Adrenal gland (tissue), 12 donors: ENCODE measurements around the gene LAPTM5. TPM values are rescaled to one million over a fixed set of nuclear protein-coding genes. Genes with fewer than 3 reads are reported as not detected.

Experiments used
- DNase-seq, 7 donors: peaks; one replicate each; pipeline ENCODE4 v3.0.0-alpha.2; 2019 to 2020
- H3K27ac ChIP-seq, 5 donors: fragments of 200-600 bp; sonication (generic) in 4 of 5; 1 replicate in 3 of 5; 2 replicates in 2 of 5; pipeline versions ENCODE4 v1.5.1 to v1.8.0; 2016 to 2020; ENCODE audit warnings: mild to moderate bottlenecking in 1 of 5
- H3K27me3 ChIP-seq: fragments of 200-600 bp; 2 replicates; pipeline ENCODE4 v1.8.0; 2021
- H3K36me3 ChIP-seq, 2 donors: fragments of 200-600 bp; replicated peaks in 1 of 2; 1 replicate in 1 of 2; 2 replicates in 1 of 2; pipeline versions ENCODE4 v1.5.1 to v1.8.0; 2018 to 2022
- H3K4me1 ChIP-seq, 2 donors: fragments of 200-600 bp; replicated peaks in 1 of 2; 1 replicate in 1 of 2; 2 replicates in 1 of 2; pipeline versions ENCODE4 v1.5.1 to v1.8.0; 2018 to 2021
- H3K4me3 ChIP-seq, 4 donors: fragments of 200-600 bp; sonication (generic) in 3 of 4; one replicate each; pipeline ENCODE4 v1.5.1; 2016 to 2018
- H3K9me3 ChIP-seq, 3 donors: fragments of 200-600 bp; sonication (generic) in 1 of 3; replicated peaks in 1 of 3; 1 replicate in 2 of 3; 2 replicates in 1 of 3; pipeline versions ENCODE4 v1.5.1 to v1.8.0; 2016 to 2021
- POLR2A ChIP-seq, 2 donors: fragments of 450-650 bp; IDR thresholded peaks; one replicate each; pipeline ENCODE4 v1.6.1; 2017; ENCODE audit warnings: antibody characterized with exemption in 2 of 2, mild to moderate bottlenecking in 2 of 2, moderate library complexity in 1 of 2
- WGBS, 4 donors: extraction: QIAGEN DNeasy Blood & Tissue Kit in 2 of 4; methylation state at CpG; one replicate each; pipeline versions ENCODE4 v1.1.5 to v1.1.7; 2013 to 2017; 5-methylcytosine and 5-hydroxymethylcytosine counted together
- intact Hi-C, 2 donors: fragments of 100-400 bp; cut with DNase I; formaldehyde crosslinking; loops; one replicate each; pipeline versions ENCODE4 v1.14.1 to v1.15.0; 2022 to 2023
- polyA plus RNA-seq, 3 donors: library from polyadenylated mRNA; stranded (reverse); fragments of 200-250 nt in 2 of 3; fragments of 350-450 nt in 1 of 3; fragmentation: Illumina TruSeq in 1 of 3; extraction: RNeasy Lipid Tissue Mini Kit (QIAGEN cat#74804) in 1 of 3; gene quantifications; one replicate each; pipeline ENCODE4 v1.2.3, GENCODE V29; 2013 to 2014
- total RNA-seq, 9 donors: library from RNA; depleted of rRNA in 4 of 9; stranded (reverse); fragments of >200 nt in 4 of 9; fragments of 120-200 nt in 1 of 9; fragmentation: NEBNext Ultra II Directional in 1 of 9; extraction: Animal tissue kit (Norgen Biotek cat#: 25700) in 1 of 9; gene quantifications; one replicate each; pipeline versions ENCODE4 v1.1.0 to v1.2.4, GENCODE V29; 2013 to 2023
- TF ChIP-seq, protein P1 (sequence below), 6 experiments: fragments of 450-650 bp in 4 of 6; fragments of 200-600 bp in 2 of 6; sonication (generic) in 1 of 6; IDR thresholded peaks; 1 replicate in 5 of 6; 2 replicates in 1 of 6; pipeline versions ENCODE4 v1.5.1 to v1.8.0; 2016 to 2021; ENCODE audit warnings: antibody characterized with exemption in 6 of 6, mild to moderate bottlenecking in 2 of 6, moderate library complexity in 1 of 6
- donor health status: healthy with polysubstance abuse.
- donor health status: Bipolar disorder and iron deficiency.
- donor health status: DM: yes; HTN: yes; CAD: no.
- donor health status: DM: no; HTN: no; CAD: no.
- donor health status: DM: no; HTN: no; CAD: no.
- donor health status: DM: yes; HTN: yes; CAD: no.

Gene LAPTM5
- total and polyA plus RNA-seq, 12 donors = 7.8 to 177 (median 109) TPM

DNA sequence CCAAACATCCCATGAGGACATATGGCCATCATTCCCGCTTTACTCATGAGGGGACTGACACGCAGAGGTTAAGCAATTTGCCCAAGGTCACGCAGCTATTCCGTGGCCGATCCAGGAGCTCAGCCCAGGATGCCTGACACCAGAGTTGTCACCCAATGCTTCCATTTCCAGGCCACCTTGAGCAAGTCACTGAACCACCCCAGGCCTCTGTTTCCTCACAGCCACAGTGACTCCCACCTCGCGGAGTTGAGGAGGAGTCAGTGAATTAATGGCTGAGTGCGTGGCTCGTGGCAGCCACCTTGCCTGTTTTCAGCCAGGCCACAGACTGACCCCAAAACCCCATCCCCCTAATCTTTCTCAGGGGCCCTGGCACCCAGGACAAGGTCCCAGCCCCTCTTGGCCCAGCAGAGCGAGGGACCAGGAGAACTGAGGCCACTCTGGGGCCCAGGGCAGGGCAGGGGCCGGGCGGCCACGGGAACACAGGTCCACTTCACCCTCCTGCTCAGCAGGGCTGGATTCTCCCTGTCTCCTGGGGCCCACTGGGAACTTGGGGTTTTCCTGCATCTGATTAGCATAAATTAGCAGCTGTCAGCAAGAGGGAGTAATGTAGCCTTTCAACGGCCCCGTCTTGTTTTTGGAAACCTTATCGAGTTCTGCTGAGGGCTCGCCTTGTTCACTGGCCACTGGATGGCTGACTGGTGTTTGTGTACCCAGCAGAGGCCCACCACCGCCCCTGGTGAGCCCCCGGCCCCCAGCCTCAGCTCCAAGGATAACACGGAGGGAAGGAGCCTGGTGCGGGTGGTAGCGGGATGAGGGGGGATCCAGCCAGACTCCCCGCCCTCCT lies 19.7 kb upstream of the LAPTM5 start:
- H3K36me3 ChIP-seq = no peaks in the 10 kb centered on the region
- H3K4me1 ChIP-seq = no peaks in the 10 kb centered on the region
- no peaks in the 10 kb centered on the region for H3K9me3 ChIP-seq
- H3K4me3 ChIP-seq = no peak overlapping the region
- intact Hi-C loops = loop anchor here in 1 of 2 donors (5.0 kb wide), 1 partner anchor 55 kb away; the partner anchor contains the start of gene MATN1
- no peak overlapping the region for H3K27ac ChIP-seq
- TF ChIP-seq POLR2A (IDR thresholded peaks at IDR 0.05) = no peak
- TF ChIP-seq, protein P1, sequence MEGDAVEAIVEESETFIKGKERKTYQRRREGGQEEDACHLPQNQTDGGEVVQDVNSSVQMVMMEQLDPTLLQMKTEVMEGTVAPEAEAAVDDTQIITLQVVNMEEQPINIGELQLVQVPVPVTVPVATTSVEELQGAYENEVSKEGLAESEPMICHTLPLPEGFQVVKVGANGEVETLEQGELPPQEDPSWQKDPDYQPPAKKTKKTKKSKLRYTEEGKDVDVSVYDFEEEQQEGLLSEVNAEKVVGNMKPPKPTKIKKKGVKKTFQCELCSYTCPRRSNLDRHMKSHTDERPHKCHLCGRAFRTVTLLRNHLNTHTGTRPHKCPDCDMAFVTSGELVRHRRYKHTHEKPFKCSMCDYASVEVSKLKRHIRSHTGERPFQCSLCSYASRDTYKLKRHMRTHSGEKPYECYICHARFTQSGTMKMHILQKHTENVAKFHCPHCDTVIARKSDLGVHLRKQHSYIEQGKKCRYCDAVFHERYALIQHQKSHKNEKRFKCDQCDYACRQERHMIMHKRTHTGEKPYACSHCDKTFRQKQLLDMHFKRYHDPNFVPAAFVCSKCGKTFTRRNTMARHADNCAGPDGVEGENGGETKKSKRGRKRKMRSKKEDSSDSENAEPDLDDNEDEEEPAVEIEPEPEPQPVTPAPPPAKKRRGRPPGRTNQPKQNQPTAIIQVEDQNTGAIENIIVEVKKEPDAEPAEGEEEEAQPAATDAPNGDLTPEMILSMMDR (IDR thresholded peaks at IDR 0.05) = no peak
- WGBS, 4 donors = 72 to 87% (median 80%) methylated on average over 15 to 23 of the region's 23 CpGs
- no peaks in the 10 kb centered on the region for H3K27me3 ChIP-seq
- DNase-seq = peak in 1 of 7 donors; percentile 49

DNA sequence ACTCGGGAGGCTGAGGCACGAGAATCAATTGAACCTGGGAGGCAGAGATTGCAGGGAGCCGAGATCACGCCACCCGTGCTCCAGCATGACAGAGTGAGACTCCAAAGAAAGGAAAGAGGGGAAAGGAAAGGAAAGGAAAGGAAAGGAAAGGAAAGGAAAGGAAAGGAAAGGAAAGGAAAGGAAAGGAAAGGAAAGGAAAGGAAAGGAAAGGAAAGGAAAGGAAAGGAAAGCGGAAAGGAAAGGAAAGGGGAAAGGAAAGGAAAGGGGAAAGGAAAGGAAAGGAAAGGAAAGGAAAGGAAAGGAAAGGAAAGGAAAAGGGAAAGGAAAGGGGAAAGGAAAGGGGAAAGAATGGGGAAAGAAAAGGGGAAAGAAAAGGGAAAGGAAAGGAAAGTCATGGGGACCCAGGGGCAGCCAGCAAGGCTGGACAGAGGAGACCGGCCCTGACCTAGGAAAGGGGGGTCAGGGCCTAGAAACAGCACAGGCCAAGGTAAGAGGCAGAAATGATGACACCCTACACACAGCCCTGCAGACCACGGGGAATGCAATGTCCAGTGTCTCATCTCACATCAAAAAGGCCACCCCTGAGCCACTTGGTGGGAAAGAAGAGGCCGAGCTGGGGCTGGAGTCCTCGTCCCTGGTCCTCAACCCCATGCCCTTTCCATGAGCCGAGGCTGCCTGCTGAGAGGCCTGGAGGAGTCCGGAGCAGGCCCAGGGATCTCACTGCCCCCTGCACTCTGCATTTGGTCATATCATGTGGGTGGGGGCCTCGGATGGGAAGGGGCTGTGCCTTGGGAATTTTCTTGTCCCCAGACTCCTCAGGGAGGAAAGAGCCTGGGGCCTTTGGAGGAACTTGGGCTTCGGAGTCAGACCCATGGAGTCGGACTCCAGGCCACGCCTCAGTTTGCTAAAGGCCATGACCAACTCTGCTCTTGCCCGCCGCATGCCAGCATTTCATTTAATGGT lies 18.8 kb upstream of the LAPTM5 start:
- no peak overlapping the region for H3K27ac ChIP-seq
- no peaks in the 10 kb centered on the region for H3K27me3 ChIP-seq
- no peaks in the 10 kb centered on the region for H3K36me3 ChIP-seq
- intact Hi-C loops = loop anchor here in 1 of 2 donors (5.0 kb wide), 1 partner anchor 54 kb away; the partner anchor contains the start of gene MATN1
- DNase-seq = no peak
- H3K4me1 ChIP-seq = no peaks in the 10 kb centered on the region
- H3K9me3 ChIP-seq = no peaks in the 10 kb centered on the region
- TF ChIP-seq, protein P1 (IDR thresholded peaks at IDR 0.05) = no peak
- no peak for TF ChIP-seq POLR2A (IDR thresholded peaks at IDR 0.05)
- 91 to 97% (median 92%) methylated on average over 15 to 18 of the region's 18 CpGs for WGBS, 4 donors
- H3K4me3 ChIP-seq = no peak overlapping the region

DNA sequence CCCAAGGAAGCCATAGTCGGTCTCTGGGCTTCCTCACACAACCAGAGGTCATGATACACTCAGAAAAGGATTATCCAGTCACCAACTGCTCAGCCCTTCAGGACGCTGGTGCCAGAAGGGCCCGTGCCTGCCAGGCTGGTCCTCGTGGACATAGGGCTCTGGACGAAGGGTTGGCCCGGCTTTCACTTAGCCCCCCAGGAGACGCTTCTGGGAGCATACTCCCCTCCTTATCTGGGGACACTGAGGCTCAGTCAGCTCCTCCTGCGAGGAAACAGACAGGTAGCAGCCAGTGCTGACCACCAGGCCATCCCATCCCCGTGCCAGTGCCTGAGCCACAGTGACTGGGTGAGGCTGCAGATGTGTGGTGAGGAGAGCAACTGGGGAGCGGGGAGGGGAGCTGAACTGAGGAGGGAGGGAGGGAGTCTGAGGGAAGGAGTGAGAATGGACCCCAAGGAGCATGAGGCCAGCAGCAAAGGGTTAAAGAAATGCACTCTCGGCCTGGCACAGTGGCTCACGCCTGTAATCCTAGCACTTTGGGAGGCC lies 17.9 kb upstream of the LAPTM5 start:
- Histone ChIP-seq H3K9me3 (no peaks in the 10 kb centered on the region), H3K27me3 (no peaks in the 10 kb centered on the region), H3K4me1 (no peaks in the 10 kb centered on the region), H3K27ac (no peak overlapping the region), H3K36me3 (no peaks in the 10 kb centered on the region), H3K4me3 (no peak overlapping the region)
- DNase-seq = no peak
- intact Hi-C loops = loop anchor here in 1 of 2 donors (5.0 kb wide), 1 partner anchor 53 kb away; the partner anchor contains the start of gene MATN1
- WGBS, 4 donors = 88 to 94% (median 92%) methylated on average over 5 to 12 of the region's 12 CpGs
- TF ChIP-seq, protein P1 (IDR thresholded peaks at IDR 0.05) = no peak
- TF ChIP-seq POLR2A (IDR thresholded peaks at IDR 0.05) = no peak
